BE2C (cell line): ENCODE measurements around the gene ZNF534.

Source experiments
- DNase-seq: peaks from one replicate; pipeline ENCODE4 v3.0.0-alpha.2; 2020
- H3K27me3 ChIP-seq: fragments of 250-450 bp; sonication (Bioruptor Pico); 2 replicates; pipeline ENCODE4 v1.5.1; 2020; ENCODE audit warnings: mild to moderate bottlenecking
- H3K36me3 ChIP-seq: fragments of 250-450 bp; sonication (Bioruptor Pico); 2 replicates; pipeline ENCODE4 v1.5.1; 2020; ENCODE audit warnings: mild to moderate bottlenecking
- H3K4me1 ChIP-seq: fragments of 250-450 bp; sonication (Bioruptor Pico); 2 replicates; pipeline ENCODE4 v1.5.1; 2020
- H3K4me3 ChIP-seq: 2 replicates; pipeline ENCODE4 v1.5.1; 2011; ENCODE audit warnings: low read depth, low read length
- H3K9me3 ChIP-seq: fragments of 250-450 bp; sonication (Bioruptor Pico); 2 replicates; pipeline ENCODE4 v1.5.1; 2020
- TF ChIP-seq, protein P1 (sequence below): IDR thresholded peaks from 2 replicates; pipeline ENCODE4 v1.5.1; 2012; ENCODE audit warnings: mild to moderate bottlenecking, low read depth, low read length

The ZNF534 gene

DNA sequence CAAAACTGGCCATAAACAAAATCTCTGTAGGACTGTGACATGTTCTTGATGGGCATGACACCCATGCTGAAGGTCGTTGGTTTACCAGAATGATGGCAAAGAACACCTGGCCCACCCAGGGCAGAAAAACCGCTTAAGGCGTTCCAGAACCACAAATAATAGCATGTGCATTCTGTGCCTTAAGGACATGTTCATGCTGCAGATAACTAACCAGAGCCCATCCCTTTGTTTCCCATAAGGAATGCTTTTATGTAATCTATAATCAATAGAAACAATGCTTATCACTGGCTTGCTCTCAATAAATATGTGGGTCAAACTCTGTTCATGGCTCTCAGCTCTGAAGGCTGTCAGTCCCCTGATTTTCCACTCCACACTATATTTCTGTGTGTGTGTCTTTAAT lies 13.2 kb downstream of the ZNF534 start:
- no peak for DNase-seq
- no peaks in the 10 kb centered on the region for H3K27me3 ChIP-seq
- no peaks in the 10 kb centered on the region for H3K36me3 ChIP-seq
- H3K9me3 ChIP-seq: no peaks in the 10 kb centered on the region
- TF ChIP-seq, protein P1, sequence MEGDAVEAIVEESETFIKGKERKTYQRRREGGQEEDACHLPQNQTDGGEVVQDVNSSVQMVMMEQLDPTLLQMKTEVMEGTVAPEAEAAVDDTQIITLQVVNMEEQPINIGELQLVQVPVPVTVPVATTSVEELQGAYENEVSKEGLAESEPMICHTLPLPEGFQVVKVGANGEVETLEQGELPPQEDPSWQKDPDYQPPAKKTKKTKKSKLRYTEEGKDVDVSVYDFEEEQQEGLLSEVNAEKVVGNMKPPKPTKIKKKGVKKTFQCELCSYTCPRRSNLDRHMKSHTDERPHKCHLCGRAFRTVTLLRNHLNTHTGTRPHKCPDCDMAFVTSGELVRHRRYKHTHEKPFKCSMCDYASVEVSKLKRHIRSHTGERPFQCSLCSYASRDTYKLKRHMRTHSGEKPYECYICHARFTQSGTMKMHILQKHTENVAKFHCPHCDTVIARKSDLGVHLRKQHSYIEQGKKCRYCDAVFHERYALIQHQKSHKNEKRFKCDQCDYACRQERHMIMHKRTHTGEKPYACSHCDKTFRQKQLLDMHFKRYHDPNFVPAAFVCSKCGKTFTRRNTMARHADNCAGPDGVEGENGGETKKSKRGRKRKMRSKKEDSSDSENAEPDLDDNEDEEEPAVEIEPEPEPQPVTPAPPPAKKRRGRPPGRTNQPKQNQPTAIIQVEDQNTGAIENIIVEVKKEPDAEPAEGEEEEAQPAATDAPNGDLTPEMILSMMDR: no peak
- H3K4me1 ChIP-seq: no peaks in the 10 kb centered on the region
- no peak overlapping the region for H3K4me3 ChIP-seq

DNA sequence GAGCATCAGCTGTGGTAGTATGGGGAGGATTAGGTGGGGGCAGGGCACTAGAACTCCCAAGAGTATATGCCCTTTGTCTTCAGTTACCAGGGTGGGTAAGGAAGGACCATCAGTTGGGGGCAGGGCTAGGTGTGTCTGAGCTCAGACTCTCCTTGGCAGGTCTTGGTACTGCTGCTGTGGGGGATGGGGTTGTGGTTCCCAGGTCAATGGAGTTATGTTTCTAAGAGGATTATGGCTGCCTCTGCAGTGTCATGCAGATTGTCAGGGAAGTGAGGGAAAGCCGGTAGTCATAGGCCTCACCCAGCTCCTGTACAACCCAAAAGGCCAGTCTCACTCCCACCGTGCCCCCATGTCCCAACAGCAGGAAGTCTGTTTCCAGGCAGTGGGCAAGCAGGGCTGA lies 15.6 kb downstream of the ZNF534 start:
- Histone ChIP-seq H3K27me3 (no peaks in the 10 kb centered on the region), H3K36me3 (no peaks in the 10 kb centered on the region), H3K4me3 (no peak overlapping the region), H3K4me1 (no peaks in the 10 kb centered on the region), H3K9me3 (no peaks in the 10 kb centered on the region)
- DNase-seq: no peak
- TF ChIP-seq, protein P1: no peak

DNA sequence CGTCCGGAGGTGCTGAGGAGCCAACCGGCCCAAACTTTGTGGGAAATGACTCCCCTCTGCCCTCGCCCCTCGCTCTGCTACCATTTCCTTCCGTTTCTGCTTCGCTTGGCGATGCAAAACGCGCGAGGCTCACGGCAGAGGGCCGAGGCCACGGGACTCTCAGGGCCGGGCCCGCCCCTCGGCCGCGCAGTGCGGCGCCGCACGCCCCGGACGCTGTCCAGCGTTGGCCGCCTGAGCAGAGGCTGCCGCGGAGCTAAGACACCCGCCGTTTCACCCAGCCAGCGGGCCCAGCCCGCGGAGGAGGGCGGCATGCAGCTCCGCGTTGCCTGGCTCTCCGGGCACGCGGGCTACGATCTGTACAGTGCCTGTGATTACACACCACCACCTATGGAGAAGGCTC lies 22.3 kb downstream of the ZNF534 start:
- Histone ChIP-seq H3K36me3 (no peaks in the 10 kb centered on the region; the same call in 1 of the 2 replicates), H3K4me1 (no peaks in the 10 kb centered on the region), H3K9me3 (peaks cover 7% of the 10 kb centered on the region), H3K27me3 (no peaks in the 10 kb centered on the region), H3K4me3 (no peak overlapping the region)
- DNase-seq: no peak
- TF ChIP-seq, protein P1: no peak

DNA sequence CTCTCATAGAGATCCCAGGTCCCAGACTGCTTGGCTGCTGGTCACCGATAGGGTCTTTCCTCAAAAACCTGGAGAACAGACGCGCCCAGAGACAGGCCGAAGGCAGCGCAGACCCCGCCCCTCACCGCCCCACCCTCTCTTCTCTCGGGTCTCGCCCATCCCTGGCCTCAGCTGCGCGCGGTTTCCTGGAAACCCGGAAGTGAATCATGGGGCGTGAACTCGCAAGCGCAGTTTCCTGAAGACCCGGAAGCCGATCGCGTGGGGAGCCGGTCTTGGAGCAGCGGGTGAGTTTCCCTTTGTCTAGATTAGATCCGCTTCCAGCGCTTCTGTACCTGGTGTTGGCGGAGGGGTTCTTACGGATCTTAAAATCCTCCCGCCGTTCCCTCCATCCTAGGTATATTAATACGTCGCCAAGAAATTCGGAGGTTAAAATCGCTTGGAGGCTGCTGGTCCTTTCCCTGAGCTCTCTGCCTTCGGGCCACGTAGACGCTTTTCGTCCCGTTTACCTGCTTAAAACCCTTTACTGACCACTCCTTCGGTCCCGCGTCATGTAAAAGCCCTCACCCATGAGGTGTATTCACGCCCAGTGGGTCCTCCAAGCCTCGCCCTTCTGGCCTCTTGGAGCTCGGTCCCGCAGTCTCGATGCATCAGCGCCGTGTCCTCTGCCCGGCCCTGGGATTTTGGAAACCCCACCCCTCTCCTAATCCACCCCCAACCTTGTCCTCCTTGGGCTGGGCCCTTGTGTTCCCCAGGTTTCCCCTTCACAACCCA lies 24.6 kb downstream of the ZNF534 start, which contains the start of gene ZNF578:
Gene ZNF578, plus strand, starts transcription at position 230 of the 771 bp plus-strand sequence. CDS start 48,293 bp downstream, outside the sequence.
- DNase-seq: peak; percentile 95
- TF ChIP-seq, protein P1: 0 out of 2 replicates have a peak, but pooled peaks have one; percentile 4
- peak within 1 kb of the TSS; percentile 90 for H3K4me3 ChIP-seq
- H3K27me3 ChIP-seq: no peaks in the 10 kb centered on the region
- peaks cover 4% of the 10 kb centered on the region for H3K36me3 ChIP-seq
- H3K4me1 ChIP-seq: no peaks in the 10 kb centered on the region
- peaks cover 7% of the 10 kb centered on the region for H3K9me3 ChIP-seq

DNA sequence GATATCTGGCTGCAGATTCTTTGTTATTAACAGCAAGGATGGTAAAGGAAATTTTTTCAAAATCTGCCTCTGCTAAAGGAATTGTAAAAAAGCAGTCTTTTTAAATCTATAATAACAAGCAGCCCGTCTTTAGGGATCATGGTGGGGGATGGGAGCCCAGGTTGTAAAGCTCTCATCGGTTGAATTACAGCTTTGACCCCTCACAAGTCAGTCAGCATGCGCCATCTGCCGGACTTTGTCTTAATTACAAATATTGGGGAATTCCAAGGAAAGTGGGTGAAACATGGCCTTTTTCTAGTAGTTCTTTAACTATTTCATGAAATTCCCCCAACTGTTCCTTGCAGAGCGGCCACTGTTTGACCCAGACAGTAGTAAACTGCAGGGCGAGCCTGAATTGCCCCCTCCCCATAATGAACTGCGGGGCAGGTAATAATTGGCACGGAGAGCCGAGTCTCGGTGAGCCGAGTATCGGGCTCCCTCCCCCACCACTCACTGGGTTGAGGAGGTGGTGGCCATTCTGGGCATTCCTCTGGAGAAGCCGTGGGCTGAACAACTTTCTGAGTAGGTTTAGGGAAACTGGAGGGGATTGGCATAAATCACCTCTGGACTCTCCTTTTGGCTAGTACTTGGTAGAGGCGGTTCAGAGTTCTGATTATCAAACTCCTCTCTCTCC lies 36.0 kb downstream of the ZNF534 start:
- H3K36me3 ChIP-seq: no peaks in the 10 kb centered on the region
- no peak for DNase-seq
- H3K4me1 ChIP-seq: no peaks in the 10 kb centered on the region
- TF ChIP-seq, protein P1: no peak
- no peaks in the 10 kb centered on the region for H3K9me3 ChIP-seq
- H3K27me3 ChIP-seq: no peaks in the 10 kb centered on the region
- no peak overlapping the region for H3K4me3 ChIP-seq
